GM21717 (cell line): ENCODE results near the gene GFOD2.

Experiments used
- ATAC-seq: cut with Tn5 transposase; IDR thresholded peaks from one replicate; pipeline ENCODE4 v1.9.1; 2021; ENCODE audit warnings: mild to moderate bottlenecking, moderate library complexity; ENCODE audit not compliant: unreplicated experiment

GFOD2 gene

DNA sequence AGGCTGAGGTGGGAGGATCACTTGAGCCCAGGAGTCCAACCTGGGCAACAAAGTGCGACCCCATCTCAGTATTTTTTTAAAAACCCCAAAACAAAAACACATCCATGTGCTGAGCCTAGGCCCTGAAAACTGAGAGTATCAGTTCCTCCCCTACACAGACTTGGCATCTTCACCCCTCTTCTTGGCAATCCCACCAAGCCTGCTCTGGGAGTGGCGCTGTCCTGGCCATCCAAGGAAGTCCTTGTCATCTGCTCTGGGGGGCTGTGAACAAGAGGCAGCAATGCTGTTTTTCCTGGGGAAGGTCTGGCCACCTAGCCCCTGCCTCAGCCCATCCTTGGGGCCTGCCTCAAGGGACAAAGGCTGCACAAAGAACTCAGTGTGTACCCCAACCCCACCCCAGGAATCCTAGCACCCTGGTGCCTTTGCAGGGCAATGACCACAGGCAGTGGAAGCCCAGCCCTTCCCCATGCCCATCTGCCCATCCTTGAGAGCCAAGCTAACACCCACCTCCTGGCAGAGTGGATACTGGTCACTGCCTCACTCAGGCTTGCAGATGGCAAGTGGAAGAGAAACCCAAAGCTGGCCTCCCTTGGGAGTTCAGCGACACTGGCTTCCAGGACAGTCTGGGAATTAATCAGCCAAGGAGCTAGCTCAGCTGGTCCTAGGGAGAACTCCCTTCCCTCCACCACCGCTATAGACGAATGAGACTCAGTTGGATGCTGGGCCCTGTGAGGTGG, 14.8 kb upstream of the GFOD2 start:
- ATAC-seq: no peak

DNA sequence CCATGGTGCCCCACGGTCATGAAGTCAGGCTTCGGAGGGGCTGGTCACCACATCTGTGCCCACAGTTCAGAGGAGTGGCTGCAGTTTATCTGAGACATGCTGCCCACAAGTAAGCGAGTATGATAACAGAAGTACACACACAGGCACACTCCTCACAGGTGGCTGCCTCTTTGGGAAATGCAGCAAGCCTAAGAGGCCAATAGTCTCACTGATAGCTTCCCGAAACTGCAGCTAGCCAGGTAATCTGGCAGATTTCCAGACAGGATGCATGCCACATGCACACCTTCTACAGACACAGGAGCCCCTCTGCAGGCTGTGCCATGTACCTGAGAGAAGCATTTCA, 12.6 kb upstream of the GFOD2 start:
- no peak for ATAC-seq

DNA sequence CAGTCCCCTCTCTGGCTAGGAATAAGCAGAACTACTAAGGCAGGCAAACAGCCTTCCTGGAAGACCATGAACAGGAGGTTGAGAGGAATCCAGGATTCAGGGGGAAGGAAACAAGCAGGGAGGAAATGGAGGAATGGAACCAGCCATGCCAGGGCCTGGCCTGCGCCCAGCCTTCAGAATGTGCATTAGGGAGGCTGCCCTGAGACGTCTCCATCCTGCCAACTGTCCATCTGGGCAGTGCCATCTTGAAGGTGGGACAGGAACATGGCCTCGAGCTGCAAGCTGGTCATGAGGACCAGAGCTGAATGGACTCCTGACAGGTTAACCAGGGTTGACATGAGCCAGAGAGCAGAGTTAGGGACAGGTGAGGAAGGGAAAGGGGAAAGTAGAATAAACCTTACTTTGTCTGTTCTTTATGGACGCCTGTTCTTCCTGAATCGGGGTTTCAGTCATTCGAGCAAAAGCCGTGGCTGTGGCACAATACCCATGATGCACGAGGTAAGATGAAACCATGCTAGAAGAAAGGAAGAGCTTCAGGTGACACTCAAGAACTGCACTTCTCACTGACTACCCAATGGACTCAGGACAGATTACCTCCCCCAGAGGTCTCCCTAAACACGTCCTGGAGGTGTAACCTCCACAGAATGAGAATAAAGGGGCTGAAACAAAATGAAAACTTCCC, 12.1 kb upstream of the GFOD2 start:
- ATAC-seq: no peak

DNA sequence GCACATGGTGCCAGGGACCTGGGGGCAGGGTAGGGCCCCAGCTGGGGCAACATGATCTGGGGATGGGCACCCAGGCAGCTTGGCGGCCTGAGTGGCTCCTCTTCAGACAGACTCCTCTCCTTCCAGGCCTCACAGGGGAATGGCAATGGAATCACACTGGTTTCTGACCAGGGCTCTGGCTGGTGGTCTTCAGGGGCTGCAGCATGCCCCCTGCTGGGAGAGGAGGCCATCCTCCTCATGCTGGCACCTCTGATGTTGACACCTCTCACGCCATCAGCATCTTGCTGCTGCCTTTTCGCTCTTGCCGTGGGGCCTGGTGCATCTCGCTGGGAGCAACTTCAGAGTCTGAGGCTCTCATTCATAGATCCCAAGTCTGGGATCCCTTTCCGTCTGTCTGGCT, 11.2 kb upstream of the GFOD2 start:
- no peak for ATAC-seq

DNA sequence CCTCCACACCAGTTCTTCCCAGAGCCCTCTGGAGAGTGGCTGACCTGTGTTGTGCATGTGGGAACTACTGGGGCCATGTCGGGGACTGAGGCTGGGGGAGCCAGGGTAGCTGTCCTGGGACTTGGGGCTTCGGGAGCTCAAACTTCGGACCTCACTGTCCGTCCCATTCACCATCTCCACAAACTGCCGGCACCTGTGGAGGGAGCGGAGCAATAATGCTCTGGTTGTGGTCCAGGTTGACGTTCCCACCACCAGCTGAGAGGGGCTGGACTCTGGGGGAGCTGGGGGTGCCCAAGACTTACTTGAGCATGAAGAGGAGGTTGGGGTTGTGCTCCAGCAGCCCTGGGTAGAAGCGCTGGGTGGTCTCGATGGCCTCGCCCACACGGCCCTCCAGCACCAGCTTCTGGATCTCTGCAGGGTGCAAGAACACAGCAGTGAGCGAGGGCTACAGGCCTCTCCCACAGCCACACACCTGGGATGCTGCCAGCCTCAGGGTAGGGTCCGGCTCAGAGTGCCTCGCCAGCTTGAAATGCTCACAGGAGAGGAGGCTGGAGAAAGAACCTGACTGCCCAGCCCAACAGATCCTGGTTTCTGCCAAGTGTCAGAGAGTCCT, 10.6 kb upstream of the GFOD2 start:
- ATAC-seq: no peak

DNA sequence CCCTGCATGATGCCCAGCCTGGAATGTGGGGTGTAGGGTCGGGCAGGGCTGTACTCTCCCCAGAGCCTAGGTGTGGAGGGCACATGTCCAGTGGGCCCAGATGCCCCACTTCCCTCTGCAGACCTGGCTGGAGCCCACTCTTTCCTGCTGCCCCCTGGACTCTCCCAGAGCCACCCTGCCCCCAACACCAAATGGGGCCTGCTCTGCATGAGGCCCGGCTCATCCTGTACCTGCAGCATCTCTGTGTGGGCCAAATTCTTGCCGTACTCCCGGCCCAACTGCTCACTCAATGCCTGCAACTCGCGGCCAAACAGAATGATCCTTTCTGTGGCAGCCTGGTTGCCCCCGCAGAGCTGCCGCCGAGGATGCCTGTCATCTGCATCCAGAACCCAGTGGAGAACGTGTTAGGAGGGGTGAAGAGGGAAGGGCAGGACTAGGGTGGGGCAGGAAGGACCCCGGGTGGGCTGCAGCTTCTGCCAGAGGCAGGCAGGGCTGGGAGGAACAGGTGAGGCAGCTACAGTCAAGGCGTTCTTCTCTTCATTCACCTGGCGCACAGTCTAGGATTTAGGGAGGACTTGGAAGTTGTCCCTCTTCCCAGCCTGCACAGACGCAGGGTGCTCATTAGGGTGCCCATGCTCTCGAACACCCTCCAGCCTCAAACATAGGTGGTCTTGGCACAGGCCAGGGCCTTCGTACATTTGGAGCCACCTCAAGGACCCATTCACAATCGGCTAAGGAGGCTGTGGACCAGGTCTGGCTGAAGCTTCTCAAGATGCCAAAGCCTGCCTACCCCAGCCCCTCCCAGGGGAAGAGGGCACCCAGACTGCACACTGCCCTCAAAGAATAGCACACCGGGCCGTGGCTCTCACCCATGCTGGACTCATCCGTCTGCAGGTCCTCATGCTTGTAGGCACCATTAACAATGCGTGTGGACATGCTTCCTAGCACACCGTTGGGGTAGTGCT, 8.7 kb upstream of the GFOD2 start:
- ATAC-seq: no peak

DNA sequence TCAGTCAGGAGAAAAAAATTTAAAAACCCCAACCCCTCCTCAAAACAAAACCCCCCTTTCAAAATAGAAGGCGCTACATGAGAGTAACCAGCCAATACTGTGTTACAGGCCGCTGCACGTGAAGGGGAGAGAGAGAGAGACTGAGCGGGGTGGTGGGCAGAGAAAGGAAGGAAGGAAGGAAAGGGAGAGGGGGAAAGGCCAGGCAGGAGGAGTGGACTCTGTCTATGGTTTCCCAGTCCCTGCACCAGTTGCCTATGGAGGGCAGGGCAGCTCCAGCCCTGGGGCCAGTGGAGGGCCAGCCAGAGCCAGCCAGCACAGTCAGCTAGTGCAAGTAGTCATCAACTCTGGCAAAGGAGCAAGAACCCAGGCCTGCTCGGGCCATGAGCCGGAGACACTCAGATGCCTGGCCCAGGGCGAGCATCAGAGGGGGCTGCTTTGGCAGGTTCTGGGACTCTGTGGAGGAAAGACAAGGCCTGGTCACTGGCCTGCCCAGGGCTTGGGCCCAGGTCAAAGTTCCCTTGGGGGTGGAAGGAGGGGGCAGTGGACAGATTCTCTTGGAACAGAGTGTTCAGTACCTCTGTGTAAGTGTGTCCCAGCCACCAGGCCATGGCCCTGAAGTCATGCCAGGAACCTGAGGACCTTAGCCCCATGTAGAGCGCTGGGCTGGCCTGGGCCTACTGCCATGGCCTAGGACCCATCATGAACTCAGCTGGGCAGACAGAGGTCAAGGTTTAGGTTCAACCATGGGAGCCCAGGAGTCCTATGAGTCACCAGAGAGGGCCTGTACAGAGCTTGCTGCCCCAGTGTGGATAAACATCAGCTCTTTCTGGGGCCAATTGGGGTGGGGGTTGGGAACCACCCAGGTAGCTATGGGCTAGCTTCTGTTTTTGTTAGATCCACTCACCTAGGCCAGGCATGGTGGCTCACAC, 7.3 kb upstream of the GFOD2 start:
- ATAC-seq: no peak

DNA sequence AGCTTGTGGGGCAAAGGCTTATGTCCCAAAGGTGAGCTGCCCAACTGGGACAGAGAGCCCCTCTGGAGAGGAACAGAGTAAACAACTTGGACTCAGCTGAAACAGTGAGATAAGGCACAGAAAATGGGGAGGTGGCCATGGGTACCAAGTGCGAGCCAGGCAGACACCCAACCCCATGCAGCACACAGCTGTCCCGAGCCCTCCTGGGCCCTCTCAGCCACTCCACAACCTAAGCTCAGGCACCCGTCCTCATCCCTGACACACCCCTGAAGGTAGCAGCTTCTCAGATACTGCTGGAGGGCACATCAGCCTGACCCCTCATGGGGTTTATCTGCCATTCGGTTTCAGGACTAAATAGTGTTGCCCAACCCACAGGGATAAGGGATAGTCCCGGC, 4.8 kb upstream of the GFOD2 start:
- no peak for ATAC-seq

DNA sequence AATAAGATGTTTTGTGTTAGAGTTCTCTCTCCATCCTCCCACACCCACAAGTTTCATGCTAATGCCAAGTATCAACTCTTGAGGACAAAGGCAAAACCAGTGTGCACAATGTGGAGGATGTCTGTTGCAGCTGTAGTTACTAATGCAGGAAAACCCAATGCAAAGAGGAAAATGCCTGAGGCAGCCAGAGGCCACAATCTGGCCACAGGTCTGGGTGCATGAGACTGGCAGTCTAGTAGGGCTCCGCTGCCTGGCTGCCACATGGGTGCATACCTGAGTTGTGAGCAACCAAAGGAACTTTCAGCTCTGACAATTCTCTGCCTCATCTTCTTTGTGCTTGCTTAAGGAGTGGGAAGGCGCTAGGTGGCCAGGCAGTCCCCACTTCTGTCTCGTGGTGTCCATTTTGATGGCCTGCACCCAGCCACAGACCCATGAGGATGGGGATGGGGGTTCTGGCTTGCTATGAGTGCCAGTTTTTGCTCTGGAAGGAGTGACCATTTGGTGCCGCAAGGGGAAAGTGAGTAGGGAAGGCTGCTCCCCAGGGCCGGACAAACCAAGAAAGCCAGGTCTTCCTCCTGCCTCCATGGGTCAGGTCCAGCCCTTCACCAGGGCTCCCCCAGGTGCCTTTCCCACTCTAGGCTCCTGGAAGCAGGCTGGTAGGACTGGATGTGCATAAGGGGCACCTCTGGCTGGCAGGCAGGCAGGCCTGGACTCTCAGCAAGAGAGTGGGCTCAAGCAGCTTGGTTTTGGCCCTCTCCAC, 4.2 kb upstream of the GFOD2 start:
- ATAC-seq: no peak

DNA sequence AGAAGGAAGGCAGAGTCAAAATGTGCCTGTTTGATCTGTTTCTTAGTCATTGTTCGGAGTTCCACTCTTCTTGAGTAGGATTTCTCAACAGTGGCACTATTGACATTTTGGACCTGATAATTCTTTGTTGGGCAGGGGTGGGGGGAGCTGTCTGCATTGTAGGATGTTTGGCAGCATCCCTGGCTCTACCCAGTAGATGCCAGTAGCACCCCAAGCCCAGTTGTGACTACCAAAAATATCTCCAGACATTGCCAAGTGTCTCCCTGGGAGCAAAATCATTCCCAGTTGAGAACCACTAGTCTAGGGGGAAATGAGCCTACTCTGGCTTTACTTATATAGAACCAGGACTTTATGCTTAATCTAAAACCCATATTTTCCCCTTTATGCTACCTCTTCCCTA, 1.1 kb upstream of the GFOD2 start:
- no peak for ATAC-seq

DNA sequence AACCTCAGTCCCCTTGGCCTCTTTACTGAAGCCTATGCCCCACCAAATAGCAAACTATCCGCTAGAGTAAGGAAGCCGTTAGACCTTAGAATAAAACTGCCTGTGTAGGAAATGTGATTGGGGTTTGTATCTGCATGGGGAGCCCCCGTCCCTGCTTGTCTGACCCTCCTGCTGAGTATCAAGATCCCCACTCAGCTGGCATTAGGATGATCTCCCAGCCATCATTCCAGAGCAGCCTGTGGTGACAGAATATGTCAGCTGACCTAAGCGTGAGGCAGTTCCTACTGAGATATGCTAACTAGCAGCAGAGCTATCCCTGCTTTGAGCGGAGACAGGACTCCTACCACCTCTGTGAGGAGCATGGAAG, 645 bp upstream of the GFOD2 start:
- ATAC-seq: peak; percentile 10

DNA sequence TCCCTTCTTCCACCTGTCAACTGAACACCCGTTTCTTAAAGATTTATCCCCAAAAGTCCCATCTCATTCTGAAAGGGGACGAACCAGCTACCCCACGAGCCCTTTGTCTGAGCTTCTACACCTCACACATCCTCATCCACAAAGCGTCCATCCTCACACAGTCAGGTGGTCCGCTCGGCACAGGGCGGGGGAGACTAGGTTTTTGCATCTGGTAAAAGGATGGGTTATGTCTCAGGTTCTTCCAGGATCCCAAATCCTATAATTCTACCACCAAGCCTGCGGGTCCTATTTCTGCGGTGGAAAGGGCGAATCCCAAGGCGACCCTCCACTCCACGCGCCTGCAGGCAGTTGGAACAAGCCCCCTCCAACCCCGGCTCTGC, 458 bp downstream of the GFOD2 start:
- peak; percentile 19 for ATAC-seq

DNA sequence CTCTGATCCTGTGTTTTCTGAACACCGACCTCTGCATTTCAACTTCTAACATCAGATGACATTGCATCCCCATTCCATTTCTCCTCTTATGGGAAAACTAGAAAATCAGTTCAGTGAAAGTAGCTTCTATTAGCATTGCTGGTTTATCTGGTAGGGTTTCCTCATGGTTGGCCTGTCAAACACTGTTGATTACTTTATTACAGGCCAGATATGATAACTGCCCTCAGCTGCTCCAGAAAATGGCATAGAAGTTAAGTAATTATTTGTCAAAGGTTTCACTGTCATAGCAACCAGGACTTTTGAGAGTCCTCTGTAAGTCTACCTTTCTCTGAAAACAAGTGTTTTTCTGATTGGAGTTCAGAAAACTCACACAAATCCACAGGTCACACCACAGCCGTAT, 3.0 kb downstream of the GFOD2 start:
- ATAC-seq: no peak

DNA sequence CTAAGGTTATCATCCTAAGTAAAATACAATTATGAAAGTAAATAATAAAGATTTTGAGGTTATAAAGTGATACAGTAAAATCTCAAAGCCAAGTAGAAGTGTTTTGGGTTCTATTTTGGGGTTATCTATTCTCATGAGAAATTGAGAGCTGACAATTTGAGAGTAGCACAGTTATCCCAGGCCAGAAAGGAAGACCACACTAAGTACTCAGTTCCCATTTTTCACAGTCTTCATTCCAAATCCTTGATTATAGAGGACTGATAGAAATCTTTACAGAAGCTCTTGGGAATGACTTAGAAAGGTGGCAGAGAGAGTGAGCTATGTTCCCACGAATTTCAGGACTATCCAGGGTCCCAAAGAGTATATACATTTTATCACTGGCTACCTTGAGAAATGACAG, 4.6 kb downstream of the GFOD2 start:
- ATAC-seq: no peak

DNA sequence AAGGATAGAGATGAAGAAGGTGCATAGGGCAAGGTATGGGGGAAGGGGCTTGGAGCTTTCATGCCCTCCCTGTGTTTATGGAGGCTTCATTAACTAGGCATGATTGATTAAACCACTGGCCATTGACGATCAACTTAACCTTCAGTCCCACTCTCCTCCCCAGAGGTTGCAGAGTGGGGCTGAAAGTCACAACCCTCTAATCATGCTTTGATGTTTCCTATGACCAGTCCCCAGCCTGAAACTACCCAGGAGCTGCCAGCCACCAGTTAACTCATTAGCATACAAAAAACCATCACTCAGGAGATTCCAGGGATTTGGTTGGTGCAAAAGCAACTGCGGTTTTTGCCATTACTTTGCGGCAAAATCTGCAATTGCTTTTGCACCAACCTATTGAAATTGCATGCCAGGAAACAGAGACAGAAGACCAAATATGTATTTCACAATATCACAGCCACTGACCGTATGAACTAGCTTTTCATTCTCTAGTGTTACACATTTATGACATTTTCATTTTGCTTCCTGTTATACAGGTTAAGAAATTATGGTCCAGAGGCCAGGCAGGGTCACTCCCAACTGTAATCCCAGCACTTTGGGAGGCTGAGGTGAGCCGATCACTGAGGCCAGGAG, 5.4 kb downstream of the GFOD2 start:
- ATAC-seq: no peak

DNA sequence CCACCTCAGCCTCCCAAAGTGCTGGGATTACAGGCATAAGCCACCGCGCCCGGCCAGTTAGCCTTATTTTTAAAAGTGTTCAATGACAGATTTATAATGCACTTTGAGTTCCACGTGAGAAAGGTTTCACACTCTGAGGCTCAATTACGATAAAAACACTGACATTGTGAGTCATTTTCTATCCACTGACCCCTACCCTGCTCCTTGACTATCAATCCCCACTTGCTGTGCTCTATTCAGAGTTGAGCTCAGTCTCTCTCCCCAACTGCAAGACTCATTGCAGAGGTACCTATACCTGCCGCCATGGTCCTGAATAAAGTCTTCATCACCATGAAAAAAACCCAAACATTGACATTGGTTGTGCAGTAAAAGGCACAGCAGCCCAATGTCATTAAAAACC, 8.5 kb downstream of the GFOD2 start:
- ATAC-seq: no peak

DNA sequence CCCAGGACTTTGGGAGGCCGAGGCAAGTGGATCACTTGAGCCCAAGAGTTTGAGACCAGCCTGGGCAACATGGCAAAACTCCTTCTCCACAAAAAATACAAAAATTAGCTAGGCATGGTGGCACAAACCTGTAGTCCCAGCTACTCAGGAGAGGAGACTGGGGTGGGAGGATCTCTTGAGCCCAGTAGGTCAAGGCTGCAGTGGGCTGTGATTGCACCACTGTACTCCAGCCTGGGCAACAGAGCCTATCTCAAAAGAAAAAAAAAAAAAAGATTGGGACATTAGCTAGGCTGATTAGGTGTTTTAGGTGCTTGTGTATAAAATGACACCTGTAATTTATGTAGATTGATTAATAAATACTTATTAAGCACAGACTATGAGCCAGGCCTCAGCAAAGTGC, 10.1 kb downstream of the GFOD2 start:
- no peak for ATAC-seq

DNA sequence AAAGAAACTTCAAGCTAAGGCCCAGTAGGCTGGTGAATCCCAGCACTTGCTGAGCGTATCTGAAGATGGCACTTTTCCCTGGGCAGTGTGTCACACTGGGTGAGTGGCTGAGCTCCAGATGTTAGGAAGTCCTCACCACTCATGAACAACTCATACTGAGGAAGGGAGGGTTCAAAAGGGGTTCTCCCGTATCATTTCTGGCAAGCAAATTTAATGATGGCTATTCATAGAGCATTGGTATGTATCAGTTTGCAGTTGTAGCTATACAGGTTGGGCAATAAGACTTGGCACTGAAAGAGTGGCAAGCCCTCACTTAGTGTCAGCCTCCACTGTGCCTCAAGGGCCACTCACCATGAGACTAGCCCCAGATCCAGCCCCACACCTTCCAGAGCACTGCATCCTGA, 10.7 kb downstream of the GFOD2 start:
- ATAC-seq: no peak

DNA sequence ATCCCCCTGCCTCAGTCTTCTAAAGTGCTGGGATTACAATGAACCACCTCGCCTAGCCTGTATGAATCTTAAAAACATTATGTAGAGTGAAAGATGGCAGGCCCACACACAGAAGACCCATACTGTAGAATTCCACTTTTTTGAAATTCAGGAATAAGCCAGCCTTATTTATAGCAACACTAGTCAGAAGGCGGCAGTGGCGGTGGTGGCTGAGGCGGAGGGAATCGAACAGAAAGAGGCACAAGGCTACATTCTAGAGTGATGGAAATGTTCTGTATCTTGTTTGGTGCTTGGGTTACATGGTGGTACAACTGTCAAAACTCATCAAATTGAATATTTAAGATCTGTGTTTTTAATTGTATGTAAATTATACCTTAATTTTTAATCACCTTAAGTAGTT, 11.3 kb downstream of the GFOD2 start:
- ATAC-seq: no peak
